Caki2 (cell line): ENCODE data around the gene AIG1. TPM values are rescaled to one million over a fixed set of nuclear protein-coding genes. Genes with fewer than 3 reads are reported as not detected.
"Not testable (repeated sequence)": the region's sequence is repeated elsewhere in the genome, so short reads cannot be mapped to it uniquely, and the experiment has no call there.

Experiments used
- DNase-seq: peaks from one replicate; pipeline ENCODE4 v3.0.0-alpha.2; 2015; ENCODE audit warnings: low read depth
- in situ Hi-C: cut with HindIII; loops from 2 replicates; pipeline ENCODE4 v1.10.0; 2016; ENCODE audit warnings: low sequenced_read_pairs, low pct_unique_long_range_greater_than_20kb, mixed read lengths
- total RNA-seq: library from RNA; depleted of rRNA; stranded (reverse); fragments of >200 nt; shearing (Covaris generic); gene quantifications from 2 replicates; pipeline ENCODE4 v1.2.3, GENCODE V29; 2014; ENCODE audit warnings: low replicate concordance; rRNA removed

The AIG1 gene
- total RNA-seq = 56.1 and 76.2 TPM in 2 replicates

DNA sequence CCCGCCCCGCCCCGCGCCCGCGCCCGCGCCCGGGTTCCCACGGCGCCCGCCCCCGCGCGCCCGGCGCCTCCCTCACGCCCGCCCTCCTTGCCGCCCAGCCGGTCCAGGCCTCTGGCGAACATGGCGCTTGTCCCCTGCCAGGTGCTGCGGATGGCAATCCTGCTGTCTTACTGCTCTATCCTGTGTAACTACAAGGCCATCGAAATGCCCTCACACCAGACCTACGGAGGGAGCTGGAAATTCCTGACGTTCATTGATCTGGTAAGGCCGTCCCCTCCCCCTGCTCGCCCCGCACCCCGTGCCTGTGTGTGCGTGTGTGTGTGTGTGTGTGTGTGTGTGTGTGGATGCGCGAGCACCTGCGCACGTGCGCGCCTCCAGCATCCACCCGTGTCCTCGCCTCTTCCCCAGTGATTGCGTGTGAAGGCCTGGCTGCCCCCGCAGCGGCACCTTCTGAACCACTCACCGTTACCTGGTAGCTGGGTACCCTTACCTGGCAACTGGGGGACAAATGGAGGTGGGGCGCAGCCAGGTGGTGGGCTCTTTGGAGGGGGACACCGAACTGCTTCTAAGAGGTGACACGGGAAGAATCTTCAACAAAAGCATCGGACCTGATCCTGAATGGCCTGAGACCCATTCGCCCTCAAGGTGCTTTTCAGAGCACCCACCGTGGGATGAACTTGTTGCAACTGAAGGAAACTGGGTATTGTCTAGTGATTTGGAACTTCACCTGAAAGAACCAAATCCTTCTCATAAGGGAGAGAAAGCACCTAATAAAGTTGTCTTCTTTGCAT is at the start of gene AIG1:
AIG1 (plus strand) TSS at position 84 of the 791 bp plus-strand sequence; CDS start at position 121, 37 bp downstream.
- peak; percentile 68 for DNase-seq
- in situ Hi-C loops = no loop called here

GRCh38 chr6:143014764-143015163 is 45.9 kb upstream of the AIG1 start:
- in situ Hi-C loops = no loop called here
- DNase-seq = no peak

GRCh38 chr6:143015300-143015706 is 45.4 kb upstream of the AIG1 start:
- no peak for DNase-seq
- in situ Hi-C loops = no loop called here

- in situ Hi-C loops = no loop called here
- DNase-seq = no peak
Observed at GRCh38 chr6:143018955-143019354, 41.7 kb upstream of the AIG1 start.

GRCh38 chr6:143020862-143021261 is 39.8 kb upstream of the AIG1 start:
- in situ Hi-C loops = not testable (repeated sequence)

DNA sequence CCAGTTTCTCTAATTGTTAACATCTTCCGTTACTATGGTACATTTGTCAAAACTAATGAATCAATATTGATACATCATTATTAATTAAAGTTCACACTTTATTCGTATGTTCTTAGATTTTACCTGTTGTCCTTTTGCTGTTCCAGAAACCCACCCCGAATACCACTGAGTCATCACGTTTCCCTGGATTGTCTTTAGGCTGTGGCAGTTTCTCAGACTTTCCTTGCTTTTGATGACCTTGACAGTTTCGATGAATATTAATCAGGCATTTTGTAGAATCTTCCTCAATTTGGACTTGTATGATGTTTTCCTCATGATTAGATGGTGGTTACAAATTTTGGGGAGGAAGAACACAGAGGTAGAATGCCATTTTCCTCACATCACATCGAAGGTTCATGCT is 39.1 kb upstream of the AIG1 start:
- DNase-seq = no peak
- in situ Hi-C loops = no loop called here

More at GRCh38 chr6:143020862-143021261, 39.8 kb upstream of the AIG1 start:
- DNase-seq = not testable (repeated sequence)

GRCh38 chr6:143022587-143022986 is 38.1 kb upstream of the AIG1 start:
- no peak for DNase-seq
- in situ Hi-C loops = no loop called here

DNA sequence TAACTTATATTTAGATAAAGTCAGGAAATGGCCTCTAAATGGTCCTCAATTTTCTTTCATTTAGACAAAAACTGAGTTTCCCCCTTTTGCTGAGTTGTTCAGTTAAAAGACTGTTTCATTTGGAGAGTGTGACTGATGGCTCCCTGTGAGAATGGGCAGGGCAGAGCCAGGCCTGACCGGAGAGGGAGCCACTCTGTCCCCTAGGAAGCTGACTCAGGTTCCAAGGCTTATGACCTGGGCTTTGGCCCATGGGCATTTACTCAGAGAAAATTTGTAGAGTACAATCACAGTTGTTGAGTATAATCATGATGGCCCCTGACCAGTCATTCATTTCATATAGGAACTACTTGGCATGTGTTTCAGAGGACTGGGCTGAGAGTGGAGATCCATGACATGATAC is 37.0 kb upstream of the AIG1 start:
- no peak for DNase-seq
- in situ Hi-C loops = no loop called here

DNA sequence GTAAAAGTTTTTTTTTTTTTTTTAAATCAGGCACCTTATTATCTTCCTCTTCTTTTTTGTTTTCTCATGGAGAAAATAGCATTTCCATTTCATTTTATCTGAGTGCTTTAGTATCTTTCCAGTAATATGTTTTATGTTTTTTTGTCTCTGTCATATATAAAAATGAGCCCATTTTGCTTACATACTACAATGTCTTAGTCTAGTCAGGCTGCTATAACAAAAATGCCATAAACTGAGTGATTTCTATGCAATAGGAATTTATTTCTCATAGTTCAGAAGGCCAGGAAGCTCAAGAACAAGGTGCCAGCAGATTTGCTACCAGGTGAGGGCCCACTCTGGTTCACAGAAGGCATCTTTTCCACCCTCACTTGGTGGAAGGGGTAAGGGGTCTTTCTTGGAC is 35.7 kb upstream of the AIG1 start:
- in situ Hi-C loops = no loop called here
- no peak for DNase-seq

DNA sequence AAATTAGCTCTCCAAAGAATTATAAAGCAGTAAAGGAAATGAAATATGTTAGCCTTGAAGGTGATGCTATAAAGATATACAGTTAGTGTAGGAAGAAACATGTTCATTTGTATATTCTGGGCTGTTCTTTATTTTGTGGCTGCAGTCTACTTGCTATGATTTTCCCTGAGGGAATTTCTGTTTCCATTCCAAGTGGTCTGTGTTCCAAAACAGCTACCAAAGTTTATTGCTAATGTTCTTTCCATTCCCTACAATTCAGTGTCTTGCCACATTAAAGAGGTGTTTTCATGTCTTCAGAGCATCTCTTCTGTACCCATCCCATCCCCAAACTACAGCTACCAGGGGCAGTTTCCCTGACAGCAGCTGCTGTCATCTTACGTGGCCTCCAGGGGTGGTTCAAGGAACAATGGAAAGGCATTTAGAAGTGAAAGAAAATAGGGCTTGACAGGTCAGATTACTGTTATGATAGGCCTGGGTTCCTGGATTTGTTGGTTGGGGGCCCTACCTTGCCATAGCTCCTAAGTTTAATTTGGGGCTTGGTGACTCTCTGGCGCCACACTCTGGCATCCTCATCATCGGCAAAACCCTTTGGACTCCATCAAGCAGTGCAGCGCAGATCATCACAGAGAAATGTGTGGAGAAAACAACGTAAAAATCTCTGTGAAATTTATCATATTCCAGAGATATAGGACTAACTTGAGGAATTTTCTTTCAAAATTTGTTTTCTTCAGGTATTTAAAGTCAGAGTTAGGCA is 33.8 kb upstream of the AIG1 start:
- in situ Hi-C loops = no loop called here
- no peak for DNase-seq

DNA sequence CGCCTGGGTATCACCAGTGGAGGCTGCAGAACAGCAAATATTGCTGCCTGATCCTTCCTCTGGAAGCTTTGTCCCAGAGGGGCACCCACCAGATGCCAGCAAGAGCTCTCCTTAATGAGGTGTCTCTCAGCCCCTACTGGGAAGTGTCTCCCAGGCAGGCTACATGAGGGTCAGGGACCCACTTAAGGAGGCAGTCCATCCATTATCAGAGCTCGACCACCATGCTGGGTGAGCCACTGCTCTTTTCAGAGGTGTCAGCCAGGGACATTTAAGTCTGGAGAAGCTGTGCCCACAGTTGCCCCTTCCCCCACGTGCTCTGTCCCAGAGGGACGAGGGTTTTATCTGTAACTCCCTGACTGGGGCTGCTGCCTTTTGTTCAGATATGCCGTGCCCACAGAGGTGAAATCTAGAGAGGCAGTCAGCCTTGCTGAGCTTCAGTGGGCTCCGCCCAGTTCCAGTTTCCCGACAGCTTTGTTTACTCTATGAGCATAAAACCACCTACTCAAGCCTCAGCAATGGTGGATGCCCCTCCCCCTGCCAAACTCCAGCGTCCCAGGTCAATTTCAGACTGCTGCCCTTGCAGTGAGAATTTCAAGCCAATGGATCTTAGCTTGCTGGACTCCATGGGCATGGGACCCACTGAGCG is 25.9 kb upstream of the AIG1 start:
- in situ Hi-C loops = no loop called here
- DNase-seq = no peak

- in situ Hi-C loops = no loop called here
- DNase-seq = no peak
Observed at GRCh38 chr6:143037470-143037869, 23.2 kb upstream of the AIG1 start.

GRCh38 chr6:143038833-143039232 is 21.9 kb upstream of the AIG1 start:
- in situ Hi-C loops = no loop called here
- no peak for DNase-seq

DNA sequence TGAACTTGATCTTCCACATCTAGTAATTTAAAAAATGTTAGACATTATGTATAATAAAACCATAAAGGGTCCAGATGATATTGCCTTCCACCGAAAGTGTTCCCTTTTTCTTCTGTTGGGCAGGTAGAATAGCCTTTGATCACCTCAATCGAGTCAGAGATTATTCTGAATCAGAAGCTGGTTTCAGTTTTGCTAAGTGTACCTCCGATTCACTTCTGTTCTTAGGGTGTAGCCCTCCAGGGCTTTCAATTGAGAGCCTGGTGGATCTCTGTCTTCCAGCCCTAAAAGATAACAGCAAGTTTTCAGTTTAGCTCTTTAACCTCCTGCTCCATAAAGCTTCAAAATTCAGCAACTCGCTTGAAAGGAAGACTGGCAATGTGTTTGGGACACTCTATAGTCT is 21.1 kb upstream of the AIG1 start:
- in situ Hi-C loops = no loop called here
- no peak for DNase-seq

- in situ Hi-C loops = no loop called here
- no peak for DNase-seq
Observed at GRCh38 chr6:143040018-143040417, 20.7 kb upstream of the AIG1 start.

DNA sequence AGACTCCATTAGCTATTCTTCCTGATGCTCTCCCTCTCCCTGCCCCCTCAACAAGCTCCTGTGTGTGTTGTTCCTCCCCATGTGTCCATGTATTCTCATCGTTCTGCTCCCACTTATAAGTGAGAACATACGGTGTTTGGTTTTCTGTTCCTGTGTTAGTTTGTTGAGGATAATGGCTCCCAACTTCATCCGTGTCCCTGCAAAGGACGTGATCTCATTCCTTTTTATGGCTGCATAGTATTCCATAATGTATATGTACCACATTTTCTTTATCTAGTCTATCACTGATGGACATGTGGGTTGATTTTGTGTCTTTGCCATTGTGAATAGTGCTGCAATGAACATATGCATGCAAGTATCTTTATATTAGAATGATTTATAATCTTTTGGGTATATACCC is 16.3 kb upstream of the AIG1 start:
- DNase-seq, in situ Hi-C loops: not testable (repeated sequence)

DNA sequence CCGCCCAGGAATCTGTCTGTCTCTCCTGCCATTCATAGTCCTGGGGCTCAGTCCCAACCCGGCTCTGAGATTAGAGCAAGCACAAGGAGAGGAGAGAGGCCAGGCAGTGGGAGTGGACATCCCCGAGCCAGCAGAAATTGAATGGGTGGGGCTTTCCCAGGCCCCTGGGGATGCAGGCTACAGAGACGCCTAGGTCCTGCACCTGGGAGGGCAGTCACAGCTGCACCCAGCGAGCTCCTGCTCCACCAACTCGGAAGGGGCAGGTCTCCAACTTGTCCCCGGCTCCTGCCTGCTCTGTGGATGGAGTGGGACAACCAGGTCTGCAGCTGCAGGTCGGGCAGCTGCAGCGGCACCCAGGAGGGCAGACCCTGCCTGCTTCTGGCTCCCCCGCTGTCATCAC is 11.1 kb upstream of the AIG1 start:
- no peak for DNase-seq
- in situ Hi-C loops = no loop called here

DNA sequence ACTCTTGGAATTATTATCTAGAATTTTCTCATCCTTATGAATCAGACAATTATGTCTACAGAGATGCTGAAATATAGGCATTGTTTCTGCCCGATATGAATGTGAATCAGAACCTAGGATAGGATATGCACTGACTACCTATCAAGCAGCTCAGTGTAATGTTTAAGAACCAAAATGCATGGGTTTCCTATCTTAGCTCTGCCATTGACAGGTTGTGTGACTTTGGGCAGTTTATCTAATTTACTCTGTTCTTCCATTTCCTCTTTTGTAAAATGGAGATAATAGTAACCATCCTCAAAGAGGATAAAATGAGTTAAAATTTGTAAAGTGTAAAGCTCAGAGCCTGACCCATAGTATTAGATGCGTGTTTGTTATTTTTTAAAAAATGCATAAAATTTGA is 10.2 kb upstream of the AIG1 start:
- DNase-seq = no peak
- in situ Hi-C loops = no loop called here

GRCh38 chr6:143052282-143052681 is 8.4 kb upstream of the AIG1 start:
- in situ Hi-C loops = no loop called here

More at GRCh38 chr6:143052282-143052681, 8.4 kb upstream of the AIG1 start:
- no peak for DNase-seq
